Measurements from ENCODE around the gene SNRNP48. TPM values are rescaled to one million over a fixed set of nuclear protein-coding genes. Genes with fewer than 3 reads are reported as not detected.

The SNRNP48 gene
- total RNA-seq, 4 donors from 2014 or later, result 14.3 to 16.6 (median 15.3) TPM

- intact Hi-C loops (cut with DNase I; ENCODE audit: low total_unique reads) (no loop called here), in situ Hi-C loops (cut with MboI; ENCODE audit: low sequenced_read_pairs in 4 of 4) (no loop called here)
- ATAC-seq (no peak), DNase-seq (no peak)
- peaks cover 5 to 7% of the 10 kb centered on the region in 2 donors for H3K4me1 ChIP-seq
- TF ChIP-seq POLR2A (IDR thresholded peaks at IDR 0.05) (no peak), CTCF (IDR thresholded peaks at IDR 0.05 in 4 of 5, conservative IDR thresholded peaks at IDR 0.05 in 1 of 5) (no peak)
- H3K4me3 ChIP-seq, result no peak overlapping the region
- H3K36me3 ChIP-seq, result no peaks in the 10 kb centered on the region
- H3K27me3 ChIP-seq, result peaks cover 28 to 64% (median 34%) of the 10 kb centered on the region in 3 donors
- H3K9me3 ChIP-seq, result no peaks in the 10 kb centered on the region
- no peak overlapping the region for H3K27ac ChIP-seq
Measured at GRCh38 chr6:7545316-7546019, 44.5 kb upstream of the SNRNP48 start.

GRCh38 chr6:7546020-7546369 lies 44.0 kb upstream of the SNRNP48 start:
- no peak overlapping the region for H3K4me3 ChIP-seq

GRCh38 chr6:7546383-7546782 lies 43.6 kb upstream of the SNRNP48 start:
- no peak overlapping the region for H3K27ac ChIP-seq
- no peaks in the 10 kb centered on the region for H3K36me3 ChIP-seq
- intact Hi-C loops (cut with DNase I; ENCODE audit: low total_unique reads) (no loop called here), in situ Hi-C loops (cut with MboI; ENCODE audit: low sequenced_read_pairs in 4 of 4) (no loop called here)
- H3K4me3 ChIP-seq, result no peak overlapping the region
- no peak for ATAC-seq
- TF ChIP-seq POLR2A (IDR thresholded peaks at IDR 0.05) (no peak), CTCF (IDR thresholded peaks at IDR 0.05 in 4 of 5, conservative IDR thresholded peaks at IDR 0.05 in 1 of 5) (no peak)
- DNase-seq, result no peak
- H3K4me1 ChIP-seq, result peaks cover 0 to 5% of the 10 kb centered on the region in 2 donors
- peaks cover 19 to 61% (median 26%) of the 10 kb centered on the region in 3 donors for H3K27me3 ChIP-seq
- H3K9me3 ChIP-seq, result no peaks in the 10 kb centered on the region

More at GRCh38 chr6:7546020-7546369, 44.0 kb upstream of the SNRNP48 start:
- Histone ChIP-seq H3K27ac (no peak overlapping the region), H3K36me3 (no peaks in the 10 kb centered on the region), H3K4me1 (peaks cover 2 to 5% of the 10 kb centered on the region in 2 donors), H3K27me3 (peaks cover 23 to 63% (median 29%) of the 10 kb centered on the region in 3 donors), H3K9me3 (no peaks in the 10 kb centered on the region)
- DNase-seq, result no peak
- no peak for TF ChIP-seq POLR2A (IDR thresholded peaks at IDR 0.05)
- TF ChIP-seq CTCF (IDR thresholded peaks at IDR 0.05 in 4 of 5, conservative IDR thresholded peaks at IDR 0.05 in 1 of 5), result no peak
- intact Hi-C loops (cut with DNase I; ENCODE audit: low total_unique reads) (no loop called here), in situ Hi-C loops (cut with MboI; ENCODE audit: low sequenced_read_pairs in 4 of 4) (no loop called here)
- no peak for ATAC-seq

- Histone ChIP-seq H3K27me3 (peaks cover 15 to 56% (median 21%) of the 10 kb centered on the region in 3 donors), H3K9me3 (no peaks in the 10 kb centered on the region), H3K4me3 (no peak overlapping the region), H3K36me3 (no peaks in the 10 kb centered on the region), H3K27ac (no peak overlapping the region), H3K4me1 (peaks cover 0 to 5% of the 10 kb centered on the region in 2 donors)
- intact Hi-C loops (cut with DNase I; ENCODE audit: low total_unique reads), result no loop called here
- DNase-seq (no peak), ATAC-seq (no peak)
- in situ Hi-C loops (cut with MboI; ENCODE audit: low sequenced_read_pairs in 4 of 4), result no loop called here
- TF ChIP-seq POLR2A (IDR thresholded peaks at IDR 0.05) (no peak), CTCF (IDR thresholded peaks at IDR 0.05 in 4 of 5, conservative IDR thresholded peaks at IDR 0.05 in 1 of 5) (no peak)
Measured at GRCh38 chr6:7546896-7547295, 43.1 kb upstream of the SNRNP48 start.

Measured in gastrocnemius medialis (tissue), 4 donors.